HepG2 (cell line): ENCODE results near the gene SNAI3. TPM values are rescaled to one million over a fixed set of nuclear protein-coding genes. Genes with fewer than 3 reads are reported as not detected.
A peak's percentile ranks its signal among the peaks of the same experiment; 100 is the strongest.

Experiments
- CEBPG ChIP-seq: IDR thresholded peaks from 2 replicates; pipeline ENCODE4 v1.6.1; 2016
- ELF3 ChIP-seq: IDR thresholded peaks from 2 replicates; pipeline ENCODE4 v1.6.1; 2016; ENCODE audit warnings: missing genetic modification reagents, missing compliant biosample characterization
- FLYWCH1 ChIP-seq: sonication (generic); formaldehyde crosslinking; IDR thresholded peaks from 2 replicates; pipeline ENCODE4 v1.8.1; 2023; ENCODE audit warnings: mild to moderate bottlenecking, missing genetic modification reagents
- KDM2A ChIP-seq: sonication (generic); formaldehyde crosslinking; IDR thresholded peaks from 2 replicates; pipeline ENCODE4 v1.4.0; 2020; ENCODE audit warnings: low read depth, missing genetic modification reagents, borderline replicate concordance
- KMT2A ChIP-seq: sonication (generic); formaldehyde crosslinking; IDR thresholded peaks from 2 replicates; pipeline ENCODE4 v1.4.0; 2020; ENCODE audit warnings: missing genetic modification reagents
- MED1 ChIP-seq: sonication (generic); formaldehyde crosslinking; IDR thresholded peaks from 2 replicates; pipeline ENCODE4 v1.4.0; 2020; ENCODE audit warnings: missing genetic modification reagents
- NFATC3 ChIP-seq: sonication (generic); formaldehyde crosslinking; IDR thresholded peaks from 2 replicates; pipeline ENCODE4 v1.5.1; 2020; ENCODE audit warnings: mild to moderate bottlenecking, missing genetic modification reagents
- SKI ChIP-seq: fragments of 450-650 bp; IDR thresholded peaks from one replicate; pipeline ENCODE4 v1.6.1; 2018; ENCODE audit warnings: mild to moderate bottlenecking; ENCODE audit not compliant: partially characterized antibody
- SMAD1 ChIP-seq: sonication (generic); formaldehyde crosslinking; IDR thresholded peaks from 2 replicates; pipeline ENCODE4 v1.4.0; 2020; ENCODE audit warnings: missing genetic modification reagents, low read depth, mild to moderate bottlenecking, borderline replicate concordance
- SP140L ChIP-seq: sonication (generic); formaldehyde crosslinking; IDR thresholded peaks from 2 replicates; pipeline ENCODE4 v1.4.0; 2020; ENCODE audit warnings: missing genetic modification reagents, borderline replicate concordance
- SPEN ChIP-seq: sonication (generic); formaldehyde crosslinking; IDR thresholded peaks from 2 replicates; pipeline ENCODE4 v1.5.1; 2020; ENCODE audit warnings: low read depth, mild to moderate bottlenecking, missing genetic modification reagents
- TAF15 ChIP-seq: fragments of 200-400 bp; formaldehyde crosslinking; IDR thresholded peaks from one replicate; pipeline ENCODE4 v1.6.1; 2018; ENCODE audit warnings: mild to moderate bottlenecking, low read depth, low read length; ENCODE audit not compliant: poor library complexity, severe bottlenecking
- ZNF263 ChIP-seq: sonication (generic); formaldehyde crosslinking; IDR thresholded peaks from 2 replicates; pipeline ENCODE4 v1.4.0; 2020; ENCODE audit warnings: missing genetic modification reagents
- ZNF3 ChIP-seq: IDR thresholded peaks from 2 replicates; pipeline ENCODE4 v1.7.0; 2017; ENCODE audit warnings: inconsistent platforms
- ZNF33A ChIP-seq: sonication (generic); formaldehyde crosslinking; IDR thresholded peaks from 2 replicates; pipeline ENCODE4 v1.5.1; 2020; ENCODE audit warnings: missing genetic modification reagents, mild to moderate bottlenecking, moderate library complexity, borderline replicate concordance
- ZNF430 ChIP-seq: sonication (generic); formaldehyde crosslinking; IDR thresholded peaks from 2 replicates; pipeline ENCODE4 v1.9.0; 2021; ENCODE audit warnings: mild to moderate bottlenecking, missing genetic modification reagents
- ZNF674 ChIP-seq: sonication (generic); formaldehyde crosslinking; IDR thresholded peaks from 2 replicates; pipeline ENCODE4 v1.5.0; 2020; ENCODE audit warnings: low read depth, mild to moderate bottlenecking, missing genetic modification reagents
- ZSCAN22 ChIP-seq: sonication (generic); formaldehyde crosslinking; IDR thresholded peaks from 2 replicates; pipeline ENCODE4 v1.4.0; 2020; ENCODE audit warnings: mild to moderate bottlenecking, missing genetic modification reagents
- polyA plus RNA-seq, 8 experiments: library from polyadenylated mRNA; depleted of rRNA in 3 of 8; stranded (reverse) in 7 of 8; unstranded in 1 of 8; fragments of >200 nt; fragmentation: Illumina TruSeq in 4 of 8; extraction: Trizol in 4 of 8; gene quantifications; 2 replicates each; pipeline versions ENCODE4 v1.2.1 to v1.2.3, GENCODE V29; 2011 to 2016; ENCODE audit warnings: low read depth in 4 of 8, missing spikeins in 1 of 8, mixed read lengths in 1 of 8; ENCODE audit not compliant: insufficient read depth in 1 of 8
- total RNA-seq, 5 experiments: library from RNA; depleted of rRNA; stranded (reverse); fragments of >200 nt; fragmentation: Illumina TruSeq; extraction: Trizol; gene quantifications; 2 replicates each; pipeline ENCODE4 v1.2.3, GENCODE V29; 2016; ENCODE audit warnings: low read depth in 1 of 5
- TF ChIP-seq, protein P1 (sequence below): sonication (generic); formaldehyde crosslinking; IDR thresholded peaks from 2 replicates; pipeline ENCODE4 v1.5.0; 2020; ENCODE audit warnings: mild to moderate bottlenecking, missing genetic modification reagents
- TF ChIP-seq, protein P2 (sequence below): sonication (generic); formaldehyde crosslinking; IDR thresholded peaks from 2 replicates; pipeline ENCODE4 v1.8.0; 2022; ENCODE audit warnings: missing genetic modification reagents, low read depth, mild to moderate bottlenecking, borderline replicate concordance
- TF ChIP-seq, protein P3 (sequence below): sonication (generic); formaldehyde crosslinking; IDR thresholded peaks from 2 replicates; pipeline ENCODE4 v1.5.0; 2020; ENCODE audit warnings: mild to moderate bottlenecking, low read depth, missing genetic modification reagents, borderline replicate concordance
- TF ChIP-seq, protein P4 (sequence below): sonication (generic); formaldehyde crosslinking; IDR thresholded peaks from 2 replicates; pipeline ENCODE4 v1.8.1; 2023; ENCODE audit warnings: mild to moderate bottlenecking, missing genetic modification reagents
- TF ChIP-seq, protein P5 (sequence below): sonication (generic); formaldehyde crosslinking; IDR thresholded peaks from 2 replicates; pipeline ENCODE4 v1.8.0; 2022; ENCODE audit warnings: mild to moderate bottlenecking, missing genetic modification reagents, borderline replicate concordance
- TF ChIP-seq, protein P6 (sequence below), 2 experiments: fragments of 450-650 bp in 1 of 2; sonication (generic) in 1 of 2; formaldehyde crosslinking; IDR thresholded peaks; 2 replicates each; pipeline versions ENCODE4 v1.5.0 to v1.8.0; 2020 to 2022; ENCODE audit warnings: mild to moderate bottlenecking in 1 of 2, missing genetic modification reagents in 1 of 2

SNAI3 gene
- total and polyA plus RNA-seq, 2 of the 13 experiments (the other 11 are each of a cell fraction or from before 2014, with no cell fraction given): 0.09 to 0.18 TPM

DNA sequence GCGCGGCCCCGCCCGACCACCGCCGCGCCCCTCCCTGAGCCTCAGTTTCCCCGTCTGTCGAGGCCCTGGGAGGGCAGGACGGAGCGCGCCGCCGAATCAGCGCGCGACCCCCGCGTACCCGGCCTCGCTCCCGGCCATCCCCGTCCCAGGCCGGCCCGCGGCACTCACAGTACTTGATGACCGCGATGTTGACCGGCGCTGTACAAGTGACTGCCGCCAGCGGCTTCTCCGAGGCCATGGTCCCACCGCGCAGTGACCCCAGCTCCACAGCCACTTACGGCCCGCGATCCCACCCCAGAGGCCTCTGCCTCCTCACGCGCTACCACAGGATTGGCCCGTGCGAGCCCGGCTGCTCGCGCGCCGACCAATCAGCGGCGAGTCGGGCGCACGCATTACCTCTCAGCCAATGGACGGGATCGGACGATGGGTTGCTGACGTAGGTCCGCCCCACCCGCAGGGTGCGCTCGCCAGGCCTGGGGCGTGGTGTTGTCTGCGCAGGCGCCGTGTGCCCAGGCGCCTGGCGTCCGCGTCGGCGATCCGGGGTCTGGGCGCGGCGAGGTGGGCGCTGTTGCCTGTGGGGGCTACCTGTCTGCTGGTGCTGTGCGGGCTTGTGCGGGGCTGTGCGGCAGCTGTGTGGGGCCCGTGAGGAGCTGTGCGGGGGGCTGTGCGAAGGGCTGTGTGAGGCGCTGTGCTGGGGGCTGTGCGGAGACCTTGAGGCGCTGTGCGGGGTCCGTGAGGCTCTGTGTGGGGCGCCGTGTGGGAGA is 23.3 kb downstream of the SNAI3 start, which contains the start of gene MVD (continued):
- TF ChIP-seq NFATC3: peak; percentile 96; the same call in 1 of the 2 replicates
- TF ChIP-seq, protein P1, sequence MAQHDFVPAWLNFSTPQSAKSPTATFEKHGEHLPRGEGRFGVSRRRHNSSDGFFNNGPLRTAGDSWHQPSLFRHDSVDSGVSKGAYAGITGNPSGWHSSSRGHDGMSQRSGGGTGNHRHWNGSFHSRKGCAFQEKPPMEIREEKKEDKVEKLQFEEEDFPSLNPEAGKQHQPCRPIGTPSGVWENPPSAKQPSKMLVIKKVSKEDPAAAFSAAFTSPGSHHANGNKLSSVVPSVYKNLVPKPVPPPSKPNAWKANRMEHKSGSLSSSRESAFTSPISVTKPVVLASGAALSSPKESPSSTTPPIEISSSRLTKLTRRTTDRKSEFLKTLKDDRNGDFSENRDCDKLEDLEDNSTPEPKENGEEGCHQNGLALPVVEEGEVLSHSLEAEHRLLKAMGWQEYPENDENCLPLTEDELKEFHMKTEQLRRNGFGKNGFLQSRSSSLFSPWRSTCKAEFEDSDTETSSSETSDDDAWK: no peak
- peak; percentile 67 for TF ChIP-seq SKI
- TF ChIP-seq SPEN (CRISPR knock-in tag): peak; percentile 92
- TF ChIP-seq MED1 (CRISPR knock-in tag): peak; percentile 76
- TF ChIP-seq, protein P2, sequence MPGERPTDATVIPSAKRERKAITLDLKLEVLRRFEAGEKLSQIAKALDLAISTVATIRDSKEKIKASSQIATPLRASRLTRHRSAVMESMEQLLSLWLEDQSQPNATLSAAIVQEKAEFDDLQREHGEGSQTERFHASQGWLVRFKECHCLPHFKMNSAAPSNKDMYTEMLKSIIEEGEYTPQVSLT (CRISPR knock-in tag): no peak
- TF ChIP-seq, protein P3, sequence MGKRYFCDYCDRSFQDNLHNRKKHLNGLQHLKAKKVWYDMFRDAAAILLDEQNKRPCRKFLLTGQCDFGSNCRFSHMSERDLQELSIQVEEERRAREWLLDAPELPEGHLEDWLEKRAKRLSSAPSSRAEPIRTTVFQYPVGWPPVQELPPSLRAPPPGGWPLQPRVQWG (CRISPR knock-in tag): no peak
- peak; percentile 97 for TF ChIP-seq ZNF674 (CRISPR knock-in tag)
- TF ChIP-seq ZNF430 (CRISPR knock-in tag): peak; percentile 73
- peak; percentile 85; the same call in 1 of the 2 replicates for TF ChIP-seq SP140L (CRISPR knock-in tag)
- peak; percentile 26 for TF ChIP-seq ZNF263 (CRISPR knock-in tag)
- TF ChIP-seq ELF3: 0 out of 2 replicates have a peak, but pooled peaks have one; percentile 46
- no peak for TF ChIP-seq ZNF3
- TF ChIP-seq TAF15: peak; percentile 36
- no peak for TF ChIP-seq CEBPG
- TF ChIP-seq KDM2A (CRISPR knock-in tag): peak; percentile 76
- TF ChIP-seq, protein P4, sequence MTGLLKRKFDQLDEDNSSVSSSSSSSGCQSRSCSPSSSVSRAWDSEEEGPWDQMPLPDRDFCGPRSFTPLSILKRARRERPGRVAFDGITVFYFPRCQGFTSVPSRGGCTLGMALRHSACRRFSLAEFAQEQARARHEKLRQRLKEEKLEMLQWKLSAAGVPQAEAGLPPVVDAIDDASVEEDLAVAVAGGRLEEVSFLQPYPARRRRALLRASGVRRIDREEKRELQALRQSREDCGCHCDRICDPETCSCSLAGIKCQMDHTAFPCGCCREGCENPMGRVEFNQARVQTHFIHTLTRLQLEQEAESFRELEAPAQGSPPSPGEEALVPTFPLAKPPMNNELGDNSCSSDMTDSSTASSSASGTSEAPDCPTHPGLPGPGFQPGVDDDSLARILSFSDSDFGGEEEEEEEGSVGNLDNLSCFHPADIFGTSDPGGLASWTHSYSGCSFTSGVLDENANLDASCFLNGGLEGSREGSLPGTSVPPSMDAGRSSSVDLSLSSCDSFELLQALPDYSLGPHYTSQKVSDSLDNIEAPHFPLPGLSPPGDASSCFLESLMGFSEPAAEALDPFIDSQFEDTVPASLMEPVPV (CRISPR knock-in tag): peak; percentile 88
- TF ChIP-seq, protein P5, sequence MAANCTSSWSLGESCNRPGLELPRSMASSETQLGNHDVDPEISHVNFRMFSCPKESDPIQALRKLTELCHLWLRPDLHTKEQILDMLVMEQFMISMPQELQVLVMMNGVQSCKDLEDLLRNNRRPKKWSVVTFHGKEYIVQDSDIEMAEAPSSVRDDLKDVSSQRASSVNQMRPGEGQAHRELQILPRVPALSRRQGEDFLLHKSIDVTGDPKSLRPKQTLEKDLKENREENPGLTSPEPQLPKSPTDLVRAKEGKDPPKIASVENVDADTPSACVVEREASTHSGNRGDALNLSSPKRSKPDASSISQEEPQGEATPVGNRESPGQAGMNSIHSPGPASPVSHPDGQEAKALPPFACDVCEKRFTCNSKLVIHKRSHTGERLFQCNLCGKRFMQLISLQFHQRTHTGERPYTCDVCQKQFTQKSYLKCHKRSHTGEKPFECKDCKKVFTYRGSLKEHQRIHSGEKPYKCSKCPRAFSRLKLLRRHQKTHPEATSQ (CRISPR knock-in tag): peak; percentile 43; the same call in 1 of the 2 replicates
- TF ChIP-seq, protein P6, sequence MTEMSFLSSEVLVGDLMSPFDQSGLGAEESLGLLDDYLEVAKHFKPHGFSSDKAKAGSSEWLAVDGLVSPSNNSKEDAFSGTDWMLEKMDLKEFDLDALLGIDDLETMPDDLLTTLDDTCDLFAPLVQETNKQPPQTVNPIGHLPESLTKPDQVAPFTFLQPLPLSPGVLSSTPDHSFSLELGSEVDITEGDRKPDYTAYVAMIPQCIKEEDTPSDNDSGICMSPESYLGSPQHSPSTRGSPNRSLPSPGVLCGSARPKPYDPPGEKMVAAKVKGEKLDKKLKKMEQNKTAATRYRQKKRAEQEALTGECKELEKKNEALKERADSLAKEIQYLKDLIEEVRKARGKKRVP (CRISPR knock-in tag; IDR thresholded peaks at IDR 0.05): peak in 1 of 2 experiments; percentile 11; a peak in 1 of 4 replicates
- no peak for TF ChIP-seq FLYWCH1 (CRISPR knock-in tag)
- peak; percentile 80; the same call in 1 of the 2 replicates for TF ChIP-seq SMAD1 (CRISPR knock-in tag)
- 0 out of 2 replicates have a peak, but pooled peaks have one; percentile 32 for TF ChIP-seq ZSCAN22 (CRISPR knock-in tag)
- no peak for TF ChIP-seq ZNF33A (CRISPR knock-in tag)
- peak; percentile 91 for TF ChIP-seq KMT2A (CRISPR knock-in tag)
